OCI-LY7 (cell line): ENCODE data around the gene TP53BP1. TPM values are rescaled to one million over a fixed set of nuclear protein-coding genes. Genes with fewer than 3 reads are reported as not detected.

Source experiments
- Bru-seq: library from RNA; stranded (reverse); fragments of 400-500 nt; gene quantifications from one replicate; lab custom pipeline; 2021; lab: Mats Ljungman, UMichigan
- BruChase-seq, 2 experiments: library from RNA; stranded (reverse); fragments of 400-500 nt; gene quantifications; one replicate each; lab custom pipeline; 2021; lab: Mats Ljungman, UMichigan
- BruUV-seq: library from RNA; stranded (reverse); fragments of 400-500 nt; replicated peaks from 2 replicates; lab custom pipeline; 2021; lab: Mats Ljungman, UMichigan
- CTCF ChIA-PET: fragments of 300-600 bp; sonication (Branson Sonifier 250); formaldehyde crosslinking; loops from one replicate; lab custom pipeline; 2022; ENCODE audit warnings: antibody characterized with exemption; ENCODE audit not compliant: unreplicated experiment; lab: Charles Lee
- POLR2A ChIA-PET: fragments of 300-600 bp; sonication (Branson Sonifier 250); formaldehyde crosslinking; loops from one replicate; lab custom pipeline; 2022; ENCODE audit warnings: antibody characterized with exemption; lab: Charles Lee
- DNase-seq: peaks from one replicate; pipeline ENCODE4 v3.0.0-alpha.2; 2015; ENCODE audit warnings: low spot score
- H2AFZ ChIP-seq: fragments of 200-600 bp; sonication (generic), shearing (Covaris generic); 2 replicates; pipeline ENCODE4 v1.6.1; 2014; ENCODE audit warnings: mild to moderate bottlenecking, antibody characterized with exemption, low read length, moderate library complexity
- H3K27ac ChIP-seq: fragments of 200-600 bp; sonication (generic); 2 replicates; pipeline ENCODE4 v1.5.1; 2014; ENCODE audit warnings: mixed run types, low read depth, mild to moderate bottlenecking, moderate library complexity, low read length, inconsistent platforms; ENCODE audit not compliant: poor library complexity, severe bottlenecking
- H3K36me3 ChIP-seq: fragments of 200-600 bp; sonication (generic); 2 replicates; pipeline ENCODE4 v1.6.1; 2014; ENCODE audit warnings: mild to moderate bottlenecking, antibody characterized with exemption, low read length, moderate library complexity, mixed read lengths; ENCODE audit not compliant: insufficient read depth
- H3K4me1 ChIP-seq: fragments of 200-600 bp; sonication (generic); 2 replicates; pipeline ENCODE4 v1.5.1; 2014; ENCODE audit warnings: mild to moderate bottlenecking, low read length; ENCODE audit not compliant: insufficient read depth, poor library complexity, severe bottlenecking
- H3K4me2 ChIP-seq: fragments of 200-600 bp; sonication (generic); 2 replicates; pipeline ENCODE4 v1.6.1; 2014; ENCODE audit warnings: mild to moderate bottlenecking, low read length
- H3K4me3 ChIP-seq: fragments of 200-600 bp; sonication (generic); 2 replicates; pipeline ENCODE4 v1.5.1; 2014; ENCODE audit warnings: mild to moderate bottlenecking, low read depth, low read length; ENCODE audit not compliant: poor library complexity, severe bottlenecking
- H3K79me2 ChIP-seq: fragments of 200-600 bp; sonication (generic); 2 replicates; pipeline ENCODE4 v1.6.1; 2016; ENCODE audit warnings: low read depth, mild to moderate bottlenecking, low read length, moderate library complexity, mixed read lengths; ENCODE audit not compliant: insufficient read depth
- H3K9me2 ChIP-seq: fragments of 200-600 bp; sonication (generic); 2 replicates; pipeline ENCODE4 v1.6.1; 2016; ENCODE audit warnings: mild to moderate bottlenecking, low read length, mixed read lengths; ENCODE audit not compliant: insufficient read depth
- H3K9me3 ChIP-seq: fragments of 200-600 bp; sonication (generic); 2 replicates; pipeline ENCODE4 v1.6.1; 2014; ENCODE audit warnings: mild to moderate bottlenecking, mixed run types, low read length, mixed read lengths
- H4K20me1 ChIP-seq: fragments of 200-600 bp; sonication (generic); 2 replicates; pipeline ENCODE4 v1.6.1; 2014; ENCODE audit warnings: mild to moderate bottlenecking, antibody characterized with exemption, low read length, moderate library complexity, mixed read lengths; ENCODE audit not compliant: insufficient read depth
- EZH2phosphoT487 ChIP-seq: fragments of 200-600 bp; sonication (generic); IDR thresholded peaks from 2 replicates; pipeline ENCODE4 v1.6.1; 2018; ENCODE audit warnings: low read depth, borderline replicate concordance, mild to moderate bottlenecking, mixed run types, antibody characterized with exemption, low read length, moderate library complexity, mixed read lengths
- intact Hi-C: fragments of 100-400 bp; cut with micrococcal nuclease; formaldehyde crosslinking; loops from one replicate; pipeline ENCODE4 v1.10.0; 2022; ENCODE audit not compliant: unreplicated experiment
- long read RNA-seq: library from polyadenylated mRNA; stranded (forward); transcript quantifications from one replicate; pipeline ENCODE4 v2.0.0, GENCODE V29; 2022
- total RNA-seq, 2 experiments: library from RNA; depleted of rRNA in 1 of 2; stranded (reverse); fragments of >200 nt in 1 of 2; shearing (Covaris generic) in 1 of 2; gene quantifications; 2 replicates each; pipeline ENCODE4 v1.2.3, GENCODE V29; 2014 to 2022
- TF ChIP-seq, protein P1 (sequence below): fragments of 200-600 bp; sonication (generic); conservative IDR thresholded peaks from 2 replicates; pipeline ENCODE4 v1.5.1; 2014; ENCODE audit warnings: mild to moderate bottlenecking, antibody characterized with exemption, low read length, moderate library complexity, mixed read lengths

TP53BP1 gene, protein sequence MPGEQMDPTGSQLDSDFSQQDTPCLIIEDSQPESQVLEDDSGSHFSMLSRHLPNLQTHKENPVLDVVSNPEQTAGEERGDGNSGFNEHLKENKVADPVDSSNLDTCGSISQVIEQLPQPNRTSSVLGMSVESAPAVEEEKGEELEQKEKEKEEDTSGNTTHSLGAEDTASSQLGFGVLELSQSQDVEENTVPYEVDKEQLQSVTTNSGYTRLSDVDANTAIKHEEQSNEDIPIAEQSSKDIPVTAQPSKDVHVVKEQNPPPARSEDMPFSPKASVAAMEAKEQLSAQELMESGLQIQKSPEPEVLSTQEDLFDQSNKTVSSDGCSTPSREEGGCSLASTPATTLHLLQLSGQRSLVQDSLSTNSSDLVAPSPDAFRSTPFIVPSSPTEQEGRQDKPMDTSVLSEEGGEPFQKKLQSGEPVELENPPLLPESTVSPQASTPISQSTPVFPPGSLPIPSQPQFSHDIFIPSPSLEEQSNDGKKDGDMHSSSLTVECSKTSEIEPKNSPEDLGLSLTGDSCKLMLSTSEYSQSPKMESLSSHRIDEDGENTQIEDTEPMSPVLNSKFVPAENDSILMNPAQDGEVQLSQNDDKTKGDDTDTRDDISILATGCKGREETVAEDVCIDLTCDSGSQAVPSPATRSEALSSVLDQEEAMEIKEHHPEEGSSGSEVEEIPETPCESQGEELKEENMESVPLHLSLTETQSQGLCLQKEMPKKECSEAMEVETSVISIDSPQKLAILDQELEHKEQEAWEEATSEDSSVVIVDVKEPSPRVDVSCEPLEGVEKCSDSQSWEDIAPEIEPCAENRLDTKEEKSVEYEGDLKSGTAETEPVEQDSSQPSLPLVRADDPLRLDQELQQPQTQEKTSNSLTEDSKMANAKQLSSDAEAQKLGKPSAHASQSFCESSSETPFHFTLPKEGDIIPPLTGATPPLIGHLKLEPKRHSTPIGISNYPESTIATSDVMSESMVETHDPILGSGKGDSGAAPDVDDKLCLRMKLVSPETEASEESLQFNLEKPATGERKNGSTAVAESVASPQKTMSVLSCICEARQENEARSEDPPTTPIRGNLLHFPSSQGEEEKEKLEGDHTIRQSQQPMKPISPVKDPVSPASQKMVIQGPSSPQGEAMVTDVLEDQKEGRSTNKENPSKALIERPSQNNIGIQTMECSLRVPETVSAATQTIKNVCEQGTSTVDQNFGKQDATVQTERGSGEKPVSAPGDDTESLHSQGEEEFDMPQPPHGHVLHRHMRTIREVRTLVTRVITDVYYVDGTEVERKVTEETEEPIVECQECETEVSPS (N-terminal part only)
- total RNA-seq (2014; rRNA removed; shearing (Covaris generic)) (69.3 and 88.1 TPM in 2 replicates), total RNA-seq (2022) (51.8 and 55.1 TPM in 2 replicates), Bru-seq, nascent RNA (percentile 71 among the genes with signal in this experiment), BruChase-seq, experiment 1, labeled RNA remaining after a 6-hour chase (percentile 76 among the genes with signal in this experiment), BruChase-seq, experiment 2, labeled RNA remaining after a 2-hour chase (percentile 73 among the genes with signal in this experiment)
- long read RNA-seq, full-length matches to known transcripts = 13 of 42 reads
- long read RNA-seq, partial matches to known transcripts = 10 of 42 reads
- long read RNA-seq, other reads (novel, unspliced or antisense) = 19 of 42 reads

DNA sequence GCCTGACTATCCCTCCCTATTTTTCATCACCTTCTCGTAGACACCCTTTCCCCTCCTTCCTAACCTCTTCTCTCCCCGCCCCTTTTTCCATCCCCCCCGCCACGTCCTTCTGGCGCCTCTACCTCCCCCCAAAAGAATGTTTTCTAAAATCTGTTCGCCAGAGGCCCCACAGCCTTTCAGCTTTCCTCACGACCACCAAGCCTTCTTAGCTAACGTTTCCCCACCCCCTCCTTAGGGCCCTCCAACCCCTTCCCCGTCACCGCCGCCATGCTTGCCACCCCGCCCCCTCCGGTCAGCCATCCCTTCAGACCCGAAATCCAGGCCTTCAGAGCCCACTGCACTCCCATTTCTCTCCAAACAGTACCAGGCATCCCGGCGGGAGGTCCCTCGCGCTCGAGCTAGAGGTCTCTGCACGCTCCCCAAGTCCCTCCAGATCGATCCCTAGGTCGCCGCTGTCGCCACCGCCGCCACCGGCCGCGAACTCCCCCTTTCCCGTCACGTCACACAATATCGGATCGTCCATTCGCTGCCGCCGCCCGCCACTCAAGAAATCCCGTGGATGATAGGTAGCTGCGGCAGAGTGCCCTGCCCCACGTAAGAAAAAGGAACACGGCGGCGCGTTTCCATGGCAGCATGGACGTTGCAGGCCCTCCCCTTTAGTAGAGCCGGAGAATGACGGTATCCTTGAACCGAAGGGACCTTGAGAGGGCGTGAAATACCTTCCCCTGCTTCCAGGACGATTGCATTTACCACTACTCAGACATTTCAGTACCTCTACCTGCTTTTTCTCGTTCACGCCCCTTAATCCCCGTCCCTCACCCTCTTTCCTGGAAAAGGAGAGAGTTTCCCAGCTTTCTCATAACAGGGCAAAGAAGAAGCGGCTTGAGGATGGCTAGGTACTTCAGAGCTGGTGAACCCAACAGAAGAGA is at the start of gene TP53BP1:
TSS of gene TP53BP1 (minus strand) at position 484 of the 929 bp plus-strand sequence. CDS start at position 371, 113 bp downstream.
- Histone ChIP-seq H3K4me1 (peaks cover 14% of the 10 kb centered on the region), H3K36me3 (peaks cover 35% of the 10 kb centered on the region), H2AFZ (peak within 1 kb of the TSS; percentile 95), H3K4me3 (peak within 1 kb of the TSS; percentile 79), H4K20me1 (no peaks in the 10 kb centered on the region), H3K79me2 (peaks cover 13% of the 10 kb centered on the region; the same call in 1 of the 2 replicates), H3K4me2 (peak within 1 kb of the TSS; percentile 79), H3K27ac (peak within 1 kb of the TSS; percentile 8), H3K9me3 (no peaks in the 10 kb centered on the region), H3K9me2 (no peaks in the 10 kb centered on the region)
- ChIA-PET POLR2A (interaction anchor here (0.6 to 3.0 kb wide), 4 partner anchors 8 to 311 kb away, joined by 3 to 14 read pairs (median 4); no protein-coding TSS in a partner anchor), CTCF (interaction anchor here (1.0 kb wide), 1 partner anchor 17 kb away, joined by 3 read pairs; no protein-coding TSS in a partner anchor)
- DNase-seq = peak; percentile 97
- no peak for TF ChIP-seq EZH2phosphoT487
- TF ChIP-seq, protein P1, sequence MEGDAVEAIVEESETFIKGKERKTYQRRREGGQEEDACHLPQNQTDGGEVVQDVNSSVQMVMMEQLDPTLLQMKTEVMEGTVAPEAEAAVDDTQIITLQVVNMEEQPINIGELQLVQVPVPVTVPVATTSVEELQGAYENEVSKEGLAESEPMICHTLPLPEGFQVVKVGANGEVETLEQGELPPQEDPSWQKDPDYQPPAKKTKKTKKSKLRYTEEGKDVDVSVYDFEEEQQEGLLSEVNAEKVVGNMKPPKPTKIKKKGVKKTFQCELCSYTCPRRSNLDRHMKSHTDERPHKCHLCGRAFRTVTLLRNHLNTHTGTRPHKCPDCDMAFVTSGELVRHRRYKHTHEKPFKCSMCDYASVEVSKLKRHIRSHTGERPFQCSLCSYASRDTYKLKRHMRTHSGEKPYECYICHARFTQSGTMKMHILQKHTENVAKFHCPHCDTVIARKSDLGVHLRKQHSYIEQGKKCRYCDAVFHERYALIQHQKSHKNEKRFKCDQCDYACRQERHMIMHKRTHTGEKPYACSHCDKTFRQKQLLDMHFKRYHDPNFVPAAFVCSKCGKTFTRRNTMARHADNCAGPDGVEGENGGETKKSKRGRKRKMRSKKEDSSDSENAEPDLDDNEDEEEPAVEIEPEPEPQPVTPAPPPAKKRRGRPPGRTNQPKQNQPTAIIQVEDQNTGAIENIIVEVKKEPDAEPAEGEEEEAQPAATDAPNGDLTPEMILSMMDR = no peak; the same call in 1 of the 2 replicates
- BruUV-seq = no TSS peak
- intact Hi-C loops = no loop called here

DNA sequence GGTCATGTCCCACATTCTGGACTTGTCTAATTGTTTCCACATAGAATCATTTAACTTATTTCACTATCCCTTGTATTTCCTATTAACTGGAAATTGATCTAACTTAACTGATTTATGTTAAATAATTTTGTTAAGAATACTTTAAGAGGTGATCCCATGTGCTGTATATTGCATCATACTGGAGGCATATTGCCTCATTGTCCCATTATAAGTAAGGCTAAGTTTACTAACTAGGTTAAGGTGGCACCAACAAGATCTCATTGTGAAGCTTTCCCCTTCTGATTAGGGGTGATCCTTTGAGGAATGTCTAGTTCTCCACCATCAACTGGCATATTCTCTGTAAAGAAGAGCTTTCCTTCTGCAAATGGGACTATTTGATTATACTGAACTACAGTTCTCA is 48.8 kb upstream of the TP53BP1 start:
- Histone ChIP-seq H3K4me3 (no peak overlapping the region), H3K27ac (no peak overlapping the region), H3K4me2 (no peak overlapping the region), H3K36me3 (peaks cover 7% of the 10 kb centered on the region), H3K79me2 (no peaks in the 10 kb centered on the region), H4K20me1 (no peaks in the 10 kb centered on the region), H3K9me3 (no peaks in the 10 kb centered on the region), H2AFZ (no peak overlapping the region), H3K4me1 (no peaks in the 10 kb centered on the region), H3K9me2 (no peaks in the 10 kb centered on the region)
- POLR2A ChIA-PET = interaction anchor here (0.6 kb wide), 1 partner anchor 100 kb away, joined by 3 read pairs; no protein-coding TSS in a partner anchor
- no TSS peak for BruUV-seq
- TF ChIP-seq, protein P1 = no peak
- TF ChIP-seq EZH2phosphoT487 = no peak
- intact Hi-C loops = no loop called here
- CTCF ChIA-PET = no interaction called here
- no peak for DNase-seq
